ENCODE data around the gene CAMK2G.

DNA sequence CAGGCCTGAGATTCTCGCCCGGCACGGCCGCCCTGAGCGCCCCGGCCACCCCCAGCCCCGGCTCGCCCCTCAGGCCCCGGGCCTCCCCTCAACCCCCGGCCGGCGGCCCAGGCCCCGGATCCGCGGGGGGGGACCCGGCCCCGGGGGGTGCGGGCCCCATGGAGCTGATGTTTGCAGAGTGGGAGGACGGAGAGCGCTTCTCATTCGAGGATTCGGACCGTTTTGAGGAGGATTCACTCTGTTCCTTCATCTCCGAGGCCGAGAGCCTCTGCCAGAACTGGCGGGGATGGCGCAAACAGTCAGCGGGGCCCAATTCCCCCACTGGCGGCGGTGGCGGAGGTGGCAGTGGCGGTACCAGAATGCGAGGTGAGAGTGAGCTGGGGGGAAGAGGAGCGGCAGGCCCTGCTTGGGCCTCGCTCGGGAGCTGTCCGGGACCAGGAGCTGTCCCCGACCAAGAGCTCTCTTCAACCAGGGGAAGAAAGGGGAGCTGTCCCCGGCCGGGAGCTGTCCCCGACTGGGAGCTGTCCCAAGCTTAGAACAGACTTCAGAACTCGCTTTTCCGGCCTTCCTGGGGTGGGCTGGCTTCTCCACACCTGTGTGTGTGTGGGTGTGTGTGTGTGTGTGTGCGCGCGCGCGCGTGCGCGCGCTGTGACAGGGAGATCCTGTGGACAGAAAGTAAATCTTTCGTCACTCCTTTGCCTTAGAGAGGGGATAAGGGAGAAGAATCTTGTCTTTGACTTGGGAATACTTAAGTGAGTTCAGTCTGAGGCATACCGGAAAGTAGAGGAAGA is 88.4 kb downstream of the CAMK2G start:
- TF ChIP-seq, protein P1, sequence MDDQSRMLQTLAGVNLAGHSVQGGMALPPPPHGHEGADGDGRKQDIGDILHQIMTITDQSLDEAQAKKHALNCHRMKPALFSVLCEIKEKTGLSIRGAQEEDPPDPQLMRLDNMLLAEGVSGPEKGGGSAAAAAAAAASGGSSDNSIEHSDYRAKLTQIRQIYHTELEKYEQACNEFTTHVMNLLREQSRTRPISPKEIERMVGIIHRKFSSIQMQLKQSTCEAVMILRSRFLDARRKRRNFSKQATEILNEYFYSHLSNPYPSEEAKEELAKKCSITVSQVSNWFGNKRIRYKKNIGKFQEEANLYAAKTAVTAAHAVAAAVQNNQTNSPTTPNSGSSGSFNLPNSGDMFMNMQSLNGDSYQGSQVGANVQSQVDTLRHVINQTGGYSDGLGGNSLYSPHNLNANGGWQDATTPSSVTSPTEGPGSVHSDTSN (IDR thresholded peaks at IDR 0.05), result no peak
- TF ChIP-seq, protein P2, sequence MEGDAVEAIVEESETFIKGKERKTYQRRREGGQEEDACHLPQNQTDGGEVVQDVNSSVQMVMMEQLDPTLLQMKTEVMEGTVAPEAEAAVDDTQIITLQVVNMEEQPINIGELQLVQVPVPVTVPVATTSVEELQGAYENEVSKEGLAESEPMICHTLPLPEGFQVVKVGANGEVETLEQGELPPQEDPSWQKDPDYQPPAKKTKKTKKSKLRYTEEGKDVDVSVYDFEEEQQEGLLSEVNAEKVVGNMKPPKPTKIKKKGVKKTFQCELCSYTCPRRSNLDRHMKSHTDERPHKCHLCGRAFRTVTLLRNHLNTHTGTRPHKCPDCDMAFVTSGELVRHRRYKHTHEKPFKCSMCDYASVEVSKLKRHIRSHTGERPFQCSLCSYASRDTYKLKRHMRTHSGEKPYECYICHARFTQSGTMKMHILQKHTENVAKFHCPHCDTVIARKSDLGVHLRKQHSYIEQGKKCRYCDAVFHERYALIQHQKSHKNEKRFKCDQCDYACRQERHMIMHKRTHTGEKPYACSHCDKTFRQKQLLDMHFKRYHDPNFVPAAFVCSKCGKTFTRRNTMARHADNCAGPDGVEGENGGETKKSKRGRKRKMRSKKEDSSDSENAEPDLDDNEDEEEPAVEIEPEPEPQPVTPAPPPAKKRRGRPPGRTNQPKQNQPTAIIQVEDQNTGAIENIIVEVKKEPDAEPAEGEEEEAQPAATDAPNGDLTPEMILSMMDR (IDR thresholded peaks at IDR 0.05), result no peak
- peak; percentile 43; the same call in 1 of the 2 replicates for TF ChIP-seq NRF1 (IDR thresholded peaks at IDR 0.05; ENCODE audit: low read depth, low read length)
- TF ChIP-seq JUND (IDR thresholded peaks at IDR 0.05), result no peak
- TF ChIP-seq SMC3 (IDR thresholded peaks at IDR 0.05; ENCODE audit: low read depth, low read length), result no peak
- TF ChIP-seq RFX5 (IDR thresholded peaks at IDR 0.05; ENCODE audit: low read length), result no peak
- TF ChIP-seq GABPA (IDR thresholded peaks at IDR 0.05; ENCODE audit: low read depth), result no peak
- TF ChIP-seq, protein P3, sequence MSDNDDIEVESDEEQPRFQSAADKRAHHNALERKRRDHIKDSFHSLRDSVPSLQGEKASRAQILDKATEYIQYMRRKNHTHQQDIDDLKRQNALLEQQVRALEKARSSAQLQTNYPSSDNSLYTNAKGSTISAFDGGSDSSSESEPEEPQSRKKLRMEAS (IDR thresholded peaks at IDR 0.05; ENCODE audit: low read depth), result no peak
- TF ChIP-seq POLR2AphosphoS5 (IDR thresholded peaks at IDR 0.05; ENCODE audit: low read depth, low read length), result no peak
- TF ChIP-seq, protein P4, sequence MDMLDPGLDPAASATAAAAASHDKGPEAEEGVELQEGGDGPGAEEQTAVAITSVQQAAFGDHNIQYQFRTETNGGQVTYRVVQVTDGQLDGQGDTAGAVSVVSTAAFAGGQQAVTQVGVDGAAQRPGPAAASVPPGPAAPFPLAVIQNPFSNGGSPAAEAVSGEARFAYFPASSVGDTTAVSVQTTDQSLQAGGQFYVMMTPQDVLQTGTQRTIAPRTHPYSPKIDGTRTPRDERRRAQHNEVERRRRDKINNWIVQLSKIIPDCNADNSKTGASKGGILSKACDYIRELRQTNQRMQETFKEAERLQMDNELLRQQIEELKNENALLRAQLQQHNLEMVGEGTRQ (IDR thresholded peaks at IDR 0.05; ENCODE audit: borderline replicate concordance, low read depth, low read length), result no peak
- TF ChIP-seq, protein P5, sequence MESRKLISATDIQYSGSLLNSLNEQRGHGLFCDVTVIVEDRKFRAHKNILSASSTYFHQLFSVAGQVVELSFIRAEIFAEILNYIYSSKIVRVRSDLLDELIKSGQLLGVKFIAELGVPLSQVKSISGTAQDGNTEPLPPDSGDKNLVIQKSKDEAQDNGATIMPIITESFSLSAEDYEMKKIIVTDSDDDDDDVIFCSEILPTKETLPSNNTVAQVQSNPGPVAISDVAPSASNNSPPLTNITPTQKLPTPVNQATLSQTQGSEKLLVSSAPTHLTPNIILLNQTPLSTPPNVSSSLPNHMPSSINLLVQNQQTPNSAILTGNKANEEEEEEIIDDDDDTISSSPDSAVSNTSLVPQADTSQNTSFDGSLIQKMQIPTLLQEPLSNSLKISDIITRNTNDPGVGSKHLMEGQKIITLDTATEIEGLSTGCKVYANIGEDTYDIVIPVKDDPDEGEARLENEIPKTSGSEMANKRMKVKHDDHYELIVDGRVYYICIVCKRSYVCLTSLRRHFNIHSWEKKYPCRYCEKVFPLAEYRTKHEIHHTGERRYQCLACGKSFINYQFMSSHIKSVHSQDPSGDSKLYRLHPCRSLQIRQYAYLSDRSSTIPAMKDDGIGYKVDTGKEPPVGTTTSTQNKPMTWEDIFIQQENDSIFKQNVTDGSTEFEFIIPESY (IDR thresholded peaks at IDR 0.05; ENCODE audit: borderline replicate concordance, low read depth), result no peak
- no peak for TF ChIP-seq TAF1 (IDR thresholded peaks at IDR 0.05; ENCODE audit: borderline replicate concordance, low read depth, low read length)
- TF ChIP-seq MXI1 (IDR thresholded peaks at IDR 0.05; ENCODE audit: low read depth, low read length), result peak; percentile 13; the same call in 1 of the 2 replicates
- TF ChIP-seq RXRA (IDR thresholded peaks at IDR 0.05; ENCODE audit: borderline replicate concordance, low read depth), result no peak
